HG03342 (cell line): ENCODE measurements around the gene LEUTX.
A peak's percentile ranks its signal among the peaks of the same experiment; 100 is the strongest.
"Not testable (repeated sequence)": the region's sequence is repeated elsewhere in the genome, so short reads cannot be mapped to it uniquely, and the experiment has no call there.

Experiments used
- ATAC-seq: cut with Tn5 transposase; IDR thresholded peaks from one replicate; pipeline ENCODE4 v1.9.1; 2021; ENCODE audit warnings: mild to moderate bottlenecking, moderate library complexity; ENCODE audit not compliant: unreplicated experiment

LEUTX gene

DNA sequence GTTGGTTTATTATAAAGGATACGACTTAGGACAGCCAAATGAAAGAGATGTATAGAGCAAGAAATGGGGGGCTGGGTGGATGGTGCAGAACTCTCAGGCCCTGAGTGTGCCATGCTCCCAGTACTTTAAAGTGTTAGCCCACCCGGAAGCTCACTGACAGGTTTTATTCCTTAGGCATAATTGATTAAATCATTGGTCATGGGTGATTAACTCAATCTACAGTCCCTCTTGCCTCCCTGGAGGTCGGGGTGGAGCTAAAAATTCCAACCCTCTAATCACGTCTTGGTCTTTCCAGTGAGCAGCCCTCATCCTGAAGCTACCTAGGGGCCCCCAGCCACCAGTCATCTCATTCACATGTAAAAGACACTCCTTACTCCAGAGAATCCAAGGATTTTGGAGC, 9.9 kb upstream of the LEUTX start:
- no peak for ATAC-seq

DNA sequence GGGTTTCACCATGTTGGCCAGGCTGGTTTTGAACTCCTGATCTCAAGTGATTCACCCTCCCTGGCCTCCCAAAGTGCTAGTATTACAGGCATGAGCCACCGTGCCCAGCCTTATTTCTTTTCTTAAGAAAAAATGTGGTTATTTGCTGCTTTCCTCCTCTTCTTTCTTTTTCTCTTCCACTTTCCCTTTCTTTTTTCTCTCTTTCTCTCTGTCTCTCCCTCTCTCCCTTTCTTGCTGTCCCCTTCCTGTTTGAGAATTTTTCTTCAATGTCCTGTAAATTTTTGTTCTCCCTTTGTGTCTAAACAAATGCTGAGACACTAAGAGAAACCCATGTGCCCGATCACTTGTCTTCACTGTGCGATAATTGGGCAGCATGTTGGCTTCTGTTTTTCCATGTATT, 2.2 kb downstream of the LEUTX start:
- ATAC-seq, result no peak

DNA sequence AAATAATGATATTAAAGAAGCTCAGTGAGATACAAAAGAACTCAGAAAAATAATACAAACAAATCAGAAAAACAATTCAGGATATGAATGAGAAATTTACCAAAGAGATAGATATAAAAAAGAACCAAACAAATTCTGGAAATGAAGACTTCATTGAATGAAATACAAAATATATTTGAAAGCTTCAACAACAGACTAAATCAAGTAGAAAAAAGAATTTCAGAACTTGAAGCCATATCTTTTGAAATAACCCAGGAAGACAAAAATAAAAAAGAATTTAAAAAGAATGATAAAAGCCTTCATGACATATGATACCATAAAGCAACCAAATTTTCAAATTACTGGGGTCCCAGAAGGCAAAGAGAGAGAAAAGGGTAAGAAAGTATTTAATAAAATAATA, 9.6 kb downstream of the LEUTX start:
- ATAC-seq, result no peak

DNA sequence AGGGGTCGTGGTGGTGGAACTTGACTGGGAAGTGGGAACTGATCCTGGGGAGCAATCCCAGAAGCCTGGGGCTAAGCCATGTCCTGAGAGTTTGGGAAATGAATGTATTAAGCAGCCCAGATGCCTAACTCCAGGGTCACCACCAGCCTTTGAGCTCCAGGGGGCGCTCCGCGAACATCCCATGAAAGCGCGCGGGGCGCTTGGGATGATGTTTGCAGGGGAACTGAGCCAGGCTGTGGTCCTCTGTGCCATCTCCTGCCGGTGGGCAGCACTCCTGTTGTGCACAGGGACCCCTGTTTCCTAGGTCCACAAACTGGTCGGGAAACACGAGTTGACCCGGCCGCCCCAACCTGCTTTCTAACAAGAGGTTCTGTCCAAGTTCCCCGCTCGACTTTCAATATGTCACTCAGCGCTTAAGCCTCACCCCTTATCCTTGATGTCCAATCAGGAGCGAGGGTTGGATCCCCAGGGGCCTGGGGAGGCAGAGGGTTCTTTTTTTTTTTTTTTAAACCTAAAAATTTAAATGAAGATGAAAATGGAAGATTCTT, 14.4 kb downstream of the LEUTX start:
- ATAC-seq, result no peak

DNA sequence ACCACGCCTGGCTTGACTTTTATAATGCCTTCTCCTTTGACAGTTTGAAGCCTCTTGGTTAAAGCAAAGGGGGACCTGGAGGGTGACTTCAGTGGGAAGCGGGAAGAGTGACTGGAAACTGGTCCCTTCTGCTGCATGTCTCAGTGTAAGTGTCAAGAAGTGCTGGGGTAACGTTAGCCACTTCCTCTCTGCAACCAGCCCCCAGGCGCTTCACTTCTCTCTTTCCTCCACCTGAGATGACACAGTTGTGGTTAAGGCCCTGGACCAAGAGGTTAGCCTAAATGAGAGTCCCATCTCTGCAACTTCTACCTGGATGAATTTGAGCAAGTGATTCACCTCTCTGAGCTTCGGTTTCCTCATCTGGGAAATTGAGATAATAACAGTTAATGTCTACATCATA, 16.3 kb downstream of the LEUTX start:
- ATAC-seq, result no peak

DNA sequence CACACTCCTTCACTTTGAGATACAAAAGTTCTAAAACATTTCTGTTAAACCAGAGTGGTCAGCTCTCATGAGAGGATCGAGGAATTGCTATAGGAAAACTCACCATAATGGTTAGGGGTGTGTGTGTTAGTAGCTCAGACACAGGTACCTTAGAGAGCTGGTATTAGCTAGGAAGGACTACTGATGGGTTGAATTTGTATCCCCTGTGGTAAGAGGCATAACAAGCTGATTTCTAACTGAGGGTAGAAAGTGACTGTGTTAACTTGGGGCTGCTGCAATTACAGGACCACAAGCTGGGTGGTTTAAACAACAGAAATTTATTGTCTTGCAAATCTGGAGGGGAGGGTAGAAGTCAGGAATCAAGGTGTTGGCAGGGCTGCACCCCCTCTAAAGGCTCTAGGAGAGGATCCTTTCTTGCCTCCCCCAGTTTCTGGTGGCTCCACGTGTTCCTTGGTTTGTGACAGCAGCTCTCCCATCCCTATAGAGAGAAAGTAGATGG, 17.4 kb downstream of the LEUTX start:
- no peak for ATAC-seq

DNA sequence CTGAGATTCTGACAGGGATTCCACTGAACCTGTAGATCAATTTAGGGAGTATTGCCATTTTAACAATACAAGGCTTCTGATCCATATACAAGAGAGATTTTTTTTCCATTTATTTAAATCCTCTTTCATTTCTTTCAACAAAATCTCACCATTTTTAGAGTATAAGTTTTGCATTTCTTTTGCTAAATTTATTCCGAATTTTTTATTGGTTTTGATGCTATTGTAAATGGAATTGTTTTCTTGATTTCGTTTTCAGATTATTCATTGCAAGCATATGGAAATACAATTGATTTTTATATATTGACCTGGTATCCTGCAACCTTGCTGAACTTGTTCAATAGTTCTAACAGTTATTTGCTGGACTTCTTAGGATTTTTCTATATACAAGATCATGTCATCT, 18.4 kb downstream of the LEUTX start:
- ATAC-seq, result no peak

DNA sequence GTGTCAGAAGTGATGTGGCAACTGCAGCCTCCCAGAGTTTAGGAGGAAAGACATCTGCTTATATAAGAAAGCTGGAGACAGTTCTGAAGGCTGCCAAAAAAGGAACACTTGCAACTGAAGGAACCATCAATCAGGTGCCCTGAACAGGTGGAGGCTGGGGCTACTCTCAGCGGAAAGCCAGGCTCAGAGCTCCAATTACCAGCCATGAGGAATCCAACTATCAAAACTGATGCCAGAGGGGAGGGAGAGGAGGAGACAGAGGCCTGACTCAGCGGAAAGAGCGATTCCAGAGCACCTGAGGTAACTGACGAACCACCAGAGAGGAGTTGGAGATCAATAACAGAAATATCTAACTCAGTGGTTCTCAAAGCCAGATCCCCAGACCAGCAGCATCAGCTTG, 24.3 kb downstream of the LEUTX start:
- ATAC-seq, result no peak

DNA sequence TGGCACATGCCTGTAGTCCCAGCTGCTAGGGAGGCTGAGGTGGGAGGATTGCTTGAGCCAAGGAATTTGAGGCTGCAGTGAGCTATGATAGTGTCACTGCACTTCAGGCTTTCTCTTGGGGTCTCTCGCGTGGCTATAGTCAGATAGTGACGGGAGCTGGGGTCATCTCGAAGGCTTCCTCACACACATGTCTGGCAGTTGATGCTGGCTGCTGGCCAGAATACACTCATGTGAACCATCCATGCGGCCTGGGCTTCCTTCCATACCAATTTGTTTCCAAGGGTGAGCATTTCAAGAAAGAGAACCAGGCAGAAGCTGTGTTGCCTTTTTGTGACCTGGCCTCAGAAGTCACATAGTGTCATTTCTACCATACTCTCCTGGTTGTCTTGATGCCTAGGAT, 26.4 kb downstream of the LEUTX start:
- ATAC-seq, result no peak

DNA sequence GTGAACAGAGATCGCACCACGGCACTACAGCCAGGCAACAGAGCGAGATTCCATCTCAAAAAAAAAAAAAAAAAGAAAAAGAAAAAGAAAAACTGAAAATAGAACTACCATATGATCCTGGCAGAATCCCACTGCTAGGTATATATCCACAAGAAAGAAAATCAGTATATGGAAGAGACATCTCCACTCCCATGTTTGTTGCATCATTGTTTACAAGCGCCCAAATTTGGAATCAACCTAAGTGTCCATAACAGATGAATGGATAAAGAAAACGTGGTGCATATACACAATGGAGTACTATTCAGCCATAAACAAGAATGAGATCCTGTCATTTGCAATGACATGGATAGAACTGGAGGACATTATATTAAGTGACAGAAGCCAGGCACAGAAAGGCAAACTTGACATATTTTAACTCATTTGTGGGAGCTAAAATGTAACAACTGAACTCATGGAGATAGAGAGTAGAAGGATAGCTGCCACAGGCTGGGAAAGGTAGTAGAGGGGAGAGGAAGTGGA, 29.3 kb downstream of the LEUTX start:
- no peak for ATAC-seq

DNA sequence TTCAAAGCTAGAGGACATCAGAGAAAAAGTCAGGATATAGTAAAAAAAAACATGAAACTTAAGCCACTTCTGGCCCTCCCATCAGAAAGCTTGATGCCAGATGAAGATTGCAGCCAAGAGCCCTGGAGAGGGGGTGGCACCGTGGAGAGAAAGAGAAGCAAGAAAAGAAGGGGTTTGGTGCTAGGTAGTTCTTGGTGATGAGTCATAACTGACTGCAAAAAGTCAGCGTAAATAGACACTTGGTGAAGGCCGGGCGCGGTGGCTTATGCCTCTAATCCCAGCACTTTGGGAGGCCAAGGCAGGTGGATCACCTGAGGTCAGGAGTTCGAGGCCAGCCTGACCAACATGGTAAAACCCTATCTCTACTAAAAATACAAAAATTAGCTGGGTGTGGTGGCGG, 30.0 kb downstream of the LEUTX start:
- not testable (repeated sequence) for ATAC-seq

DNA sequence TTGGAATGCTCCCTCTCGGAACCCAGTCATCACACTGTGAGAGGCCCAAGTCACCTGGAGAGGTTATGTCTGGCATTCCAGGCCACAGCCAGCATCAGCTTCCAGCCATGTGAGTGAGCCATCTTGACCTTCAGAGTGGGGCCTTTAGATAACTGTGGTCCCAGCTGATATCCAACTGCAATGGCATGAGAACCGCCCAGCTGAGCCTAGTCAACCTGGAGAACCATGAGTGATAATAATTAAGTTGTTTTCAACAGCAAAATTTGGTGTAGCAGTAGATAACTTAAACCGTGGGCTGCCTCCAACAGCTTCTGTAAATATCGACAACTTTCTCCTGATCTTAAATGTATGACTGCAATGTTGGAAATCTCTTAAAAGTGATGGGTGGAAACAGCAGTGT, 30.7 kb downstream of the LEUTX start:
- no peak for ATAC-seq

DNA sequence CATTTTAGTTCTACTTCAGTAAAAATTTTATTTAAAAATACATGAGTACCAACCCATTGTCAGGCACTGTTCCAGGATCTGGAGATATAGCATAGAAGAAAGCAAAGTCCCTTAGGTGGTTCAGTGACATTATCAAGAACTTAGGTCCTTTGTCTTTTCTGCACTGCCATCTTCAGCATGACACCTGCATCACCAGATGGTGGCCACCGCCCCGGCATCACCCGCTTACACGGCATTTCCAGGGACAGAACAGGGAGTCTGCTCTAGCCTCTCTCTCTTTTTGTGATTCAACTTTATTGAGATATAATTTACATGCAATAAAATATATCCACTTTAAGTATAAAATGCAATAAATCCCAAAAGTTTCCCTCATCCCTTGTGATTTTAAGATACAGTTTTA, 31.8 kb downstream of the LEUTX start:
- ATAC-seq, result no peak

DNA sequence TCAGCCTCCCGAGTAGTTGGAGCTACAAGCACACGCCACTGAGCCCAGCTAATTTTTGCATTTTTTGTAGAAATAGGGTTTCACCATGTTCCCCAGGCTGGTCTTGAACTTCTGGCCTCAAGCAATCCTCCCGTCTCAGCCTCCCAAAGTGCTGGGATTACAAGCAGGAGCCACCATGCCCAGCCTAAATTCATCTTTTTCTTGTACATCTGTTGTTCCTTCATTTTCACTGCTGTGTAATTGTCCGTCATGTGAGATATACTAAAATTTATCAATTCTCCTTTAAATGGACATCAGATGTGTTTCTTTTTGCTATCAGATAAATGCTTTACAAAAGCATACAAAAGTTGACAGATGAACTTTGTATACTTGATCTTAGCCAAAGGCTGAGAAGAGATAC, 32.4 kb downstream of the LEUTX start:
- ATAC-seq, result no peak

DNA sequence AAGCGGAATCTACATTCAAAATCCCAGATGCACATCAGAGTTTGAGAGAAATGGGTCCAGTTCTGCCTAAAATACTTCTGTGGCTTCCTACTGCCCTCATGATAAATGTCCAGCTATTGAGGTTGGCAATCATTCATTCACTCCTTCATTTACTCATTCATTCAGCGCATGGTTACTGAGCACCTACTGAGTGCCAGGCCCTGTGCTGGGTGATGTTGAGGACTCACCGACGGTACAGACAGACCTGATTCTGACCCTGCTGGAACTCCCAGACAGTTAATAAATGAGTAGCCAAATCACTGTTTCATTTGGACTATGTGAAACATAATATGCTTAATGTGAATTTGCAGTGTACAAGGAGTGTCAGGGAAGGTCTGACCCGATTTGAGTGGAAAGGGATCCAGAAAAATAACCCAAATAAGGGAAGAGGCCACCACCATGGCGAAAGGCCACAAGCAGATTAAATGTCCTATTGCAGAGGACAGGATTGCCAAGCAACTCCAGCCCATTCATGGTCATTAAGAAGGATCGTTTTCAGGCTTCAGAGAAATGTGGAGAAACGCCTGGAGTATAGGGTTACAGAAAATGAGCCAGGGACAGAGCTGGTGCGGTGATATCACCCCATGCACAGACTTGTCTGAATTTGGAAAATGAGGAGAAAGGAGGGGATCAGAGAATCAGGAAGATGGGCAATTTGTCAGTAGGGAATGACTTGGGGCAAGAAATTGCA, 34.8 kb downstream of the LEUTX start:
- ATAC-seq, result no peak

DNA sequence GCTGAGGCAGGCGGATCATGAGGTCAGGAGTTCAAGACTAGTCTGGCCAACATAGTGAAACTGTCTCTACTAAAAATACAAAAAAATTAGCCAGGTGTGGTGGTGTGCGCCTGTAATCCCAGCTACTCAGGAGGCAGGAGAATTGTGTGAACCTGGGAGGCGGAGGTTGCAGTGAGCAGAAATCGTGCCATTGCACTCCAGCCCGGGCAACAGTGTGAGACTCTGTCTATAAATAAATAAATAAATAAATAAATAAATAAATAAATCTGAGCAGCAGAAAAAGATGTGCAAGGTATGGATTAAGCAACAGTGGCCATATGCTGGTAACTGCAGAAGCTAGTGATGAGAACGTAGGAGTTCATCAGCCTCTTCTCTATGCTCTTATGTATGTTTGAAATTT, 35.5 kb downstream of the LEUTX start:
- ATAC-seq, result not testable (repeated sequence)

DNA sequence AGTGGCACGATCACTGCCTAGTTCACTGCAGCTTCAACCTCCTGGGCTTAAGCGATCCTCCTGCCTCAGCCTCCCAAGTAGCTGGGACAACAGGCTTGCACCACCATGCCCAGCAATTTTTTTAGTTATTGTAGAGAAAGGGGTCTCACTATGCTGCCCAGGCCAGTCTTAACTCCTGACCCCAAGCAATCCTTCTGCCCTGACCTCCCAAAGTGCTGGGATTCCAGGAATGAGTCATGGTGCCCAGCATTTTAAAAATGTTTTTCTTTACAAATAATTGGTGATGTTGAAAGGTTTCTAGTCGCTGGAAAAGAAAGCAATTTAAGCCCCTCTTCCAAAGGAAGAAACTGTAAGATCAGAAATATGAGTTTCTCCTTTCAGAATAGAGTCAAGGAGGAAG, 35.9 kb downstream of the LEUTX start:
- ATAC-seq, result no peak

DNA sequence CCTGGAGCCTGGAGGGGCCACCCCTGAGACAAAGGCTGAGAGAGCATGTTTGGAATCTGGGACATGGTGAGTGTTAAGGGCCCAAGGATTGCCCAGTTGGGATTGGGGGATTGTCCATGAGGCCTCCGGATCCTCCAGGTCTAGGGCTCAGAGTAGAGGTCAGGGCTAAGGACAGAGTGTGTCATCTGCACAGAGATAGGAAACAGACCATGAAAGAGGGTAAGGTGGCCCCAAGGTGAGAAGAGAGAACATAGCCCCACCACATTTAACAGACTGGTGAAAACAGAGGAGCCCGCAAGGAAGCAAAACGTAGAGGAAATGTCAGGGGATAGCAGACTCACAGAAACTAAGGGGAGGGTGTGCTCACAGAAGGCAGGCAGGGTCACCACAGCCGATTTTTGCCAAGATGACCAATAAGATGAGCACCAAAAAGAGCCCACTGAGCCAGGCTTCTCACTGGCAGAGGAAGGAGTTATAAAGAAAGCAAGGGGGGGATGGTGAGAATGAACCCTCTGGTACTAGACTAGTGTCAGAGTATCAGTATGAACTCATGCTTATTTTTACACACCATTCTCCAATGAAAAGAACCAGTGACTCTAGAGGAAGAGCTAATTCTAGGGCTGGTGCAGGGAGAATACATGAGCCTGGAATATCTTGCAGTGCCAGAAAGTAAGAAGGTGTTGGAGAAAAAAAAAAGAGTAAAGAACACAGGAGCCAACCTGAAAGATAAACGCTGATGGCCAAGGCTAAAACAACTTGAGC, 37.8 kb downstream of the LEUTX start:
- ATAC-seq, result no peak

DNA sequence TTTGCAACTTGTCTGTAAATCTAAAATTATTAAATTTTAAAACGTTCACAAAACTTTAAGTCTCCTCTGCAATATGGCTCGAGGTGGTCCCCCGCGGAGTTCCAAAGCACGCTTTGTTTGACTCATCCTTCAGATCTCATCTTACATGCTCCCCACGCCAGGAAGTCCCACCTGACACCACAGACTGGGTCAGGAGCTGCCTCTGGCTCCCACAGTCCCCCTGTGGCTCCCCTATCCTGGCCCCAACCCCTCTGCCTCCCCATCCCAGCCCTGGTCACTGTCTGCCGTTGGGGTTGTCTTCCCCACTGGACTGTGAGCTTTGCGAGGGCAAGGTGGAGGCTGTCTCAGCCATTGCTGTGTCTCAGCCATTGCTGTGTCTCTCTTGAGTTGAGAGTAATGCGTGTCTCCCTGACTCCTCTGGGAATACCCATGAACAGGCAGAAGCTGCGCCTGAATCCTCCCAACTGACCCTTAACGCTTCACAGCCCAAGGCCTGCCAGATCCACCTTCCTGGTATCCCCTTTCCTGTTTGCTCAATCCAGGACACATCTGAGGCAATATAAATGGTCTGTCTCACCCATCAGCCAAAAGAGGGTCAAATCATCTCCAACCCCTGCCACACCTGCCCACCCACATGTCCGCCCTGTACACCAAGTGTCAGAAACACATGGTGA, 39.4 kb downstream of the LEUTX start:
- ATAC-seq, result no peak

DNA sequence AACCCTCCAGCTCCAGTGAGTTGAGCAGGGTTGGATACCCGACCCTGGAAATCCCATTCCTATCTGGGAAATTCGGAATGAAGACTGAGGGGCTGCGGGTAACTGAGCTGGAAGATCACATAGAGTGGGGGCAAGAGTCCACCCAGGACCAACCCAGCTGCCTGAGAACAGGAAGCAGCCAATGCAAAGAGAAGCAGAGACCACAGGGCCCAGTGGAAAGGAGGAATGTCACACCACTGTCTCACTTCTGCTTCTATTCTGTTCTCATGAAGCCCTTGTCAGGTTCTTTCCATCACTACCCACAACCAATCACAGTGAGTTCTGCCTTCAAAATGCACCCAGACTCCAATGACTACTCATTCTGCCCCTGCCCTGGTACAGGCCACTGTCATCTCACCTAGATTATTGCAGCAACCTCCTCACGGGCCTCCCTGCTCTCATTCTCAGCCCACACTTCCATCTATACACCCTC, 40.0 kb downstream of the LEUTX start:
- peak; percentile 77 for ATAC-seq

DNA sequence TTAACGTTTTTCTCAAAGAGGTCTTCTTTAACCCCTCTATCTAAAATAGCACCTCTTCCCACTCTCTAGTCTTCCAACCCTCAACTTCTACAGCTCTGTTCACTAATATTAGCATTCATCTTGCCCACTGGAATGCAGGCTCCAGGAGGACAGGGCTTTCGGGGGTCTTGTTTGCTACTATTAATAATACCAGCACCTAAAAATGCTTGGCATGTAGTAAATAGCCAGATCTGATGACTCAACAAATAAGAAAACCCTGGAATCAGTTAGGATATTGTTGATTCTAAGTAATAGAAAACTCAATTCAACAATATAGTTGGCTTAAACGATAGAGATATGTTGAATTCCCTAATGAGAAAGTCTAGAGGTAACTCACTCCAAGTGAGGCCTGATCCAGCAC, 41.1 kb downstream of the LEUTX start:
- ATAC-seq, result no peak
